Ramos (cell line): ENCODE data around the gene IGSF21.
"Not testable (repeated sequence)": the region's sequence is repeated elsewhere in the genome, so short reads cannot be mapped to it uniquely, and the experiment has no call there.

ENCODE experiments used
- in situ Hi-C: fragments of 300-500 bp; cut with MboI; formaldehyde crosslinking; loops from one replicate; pipeline ENCODE4 v1.14.3; 2022; ENCODE audit warnings: low sequenced_read_pairs; ENCODE audit not compliant: unreplicated experiment

The IGSF21 gene

DNA sequence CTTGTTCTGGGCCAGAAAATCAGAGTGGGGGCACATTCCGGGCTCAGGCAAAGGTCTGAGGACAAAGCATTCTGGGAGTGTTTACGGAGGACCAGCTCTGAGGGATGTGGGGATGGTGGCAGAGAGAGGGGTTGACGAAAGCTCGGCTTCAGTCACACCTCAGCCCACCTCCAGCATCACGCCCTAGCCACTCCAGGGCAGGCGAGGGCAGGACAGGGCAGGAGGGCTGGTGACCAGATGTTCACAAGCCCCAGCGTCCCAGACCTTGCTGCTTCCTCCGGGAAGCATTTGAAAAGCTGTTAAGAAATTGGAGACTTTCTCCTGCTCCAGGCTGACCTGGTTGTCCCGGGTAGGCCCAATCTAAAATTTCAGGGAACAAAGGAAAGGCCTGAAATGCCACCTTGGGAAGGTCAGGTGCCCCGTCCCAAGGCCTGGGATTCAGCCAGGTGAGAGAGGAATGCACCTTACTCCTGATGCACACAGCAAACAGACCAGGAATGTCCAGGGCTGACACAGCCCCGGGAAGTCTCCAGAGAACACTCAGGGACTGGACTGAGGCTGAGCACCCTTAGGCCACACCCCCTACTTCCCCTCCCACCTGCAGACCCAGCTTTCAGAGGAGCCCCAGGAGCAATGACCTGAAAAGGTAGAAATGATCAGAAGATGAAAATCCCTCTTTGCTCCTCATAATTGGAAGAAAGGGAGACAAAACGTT is 301.2 kb downstream of the IGSF21 start:
- in situ Hi-C loops = no loop called here

DNA sequence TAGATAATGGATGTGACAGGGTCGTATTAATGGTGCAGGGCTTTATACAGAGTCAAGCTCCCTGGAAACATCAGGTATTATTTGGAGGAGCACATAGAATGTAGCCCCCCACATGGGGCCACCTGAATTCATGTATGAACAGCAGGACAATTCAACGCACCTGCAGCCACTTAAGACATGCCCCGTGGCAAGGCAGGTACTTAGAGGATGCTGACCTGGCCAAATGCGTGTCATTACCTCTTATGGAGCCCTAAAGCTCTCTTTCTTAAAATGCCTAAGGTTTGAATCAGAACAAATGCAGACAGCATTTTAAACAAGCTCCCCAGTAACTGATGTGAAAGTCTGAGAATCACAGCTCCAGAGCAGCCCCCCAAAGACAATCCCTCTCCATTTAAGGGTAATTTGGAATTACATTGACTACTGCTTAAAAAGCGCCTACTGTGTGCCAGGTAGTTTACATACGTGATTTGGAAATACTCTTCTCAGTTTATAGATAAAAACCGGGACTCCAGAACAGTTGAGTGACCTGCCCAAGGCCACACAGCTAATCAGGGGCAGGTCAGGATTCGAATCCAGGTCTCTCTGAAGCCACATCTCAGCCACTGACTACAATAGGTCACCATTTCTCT is 302.1 kb downstream of the IGSF21 start:
- in situ Hi-C loops = no loop called here

DNA sequence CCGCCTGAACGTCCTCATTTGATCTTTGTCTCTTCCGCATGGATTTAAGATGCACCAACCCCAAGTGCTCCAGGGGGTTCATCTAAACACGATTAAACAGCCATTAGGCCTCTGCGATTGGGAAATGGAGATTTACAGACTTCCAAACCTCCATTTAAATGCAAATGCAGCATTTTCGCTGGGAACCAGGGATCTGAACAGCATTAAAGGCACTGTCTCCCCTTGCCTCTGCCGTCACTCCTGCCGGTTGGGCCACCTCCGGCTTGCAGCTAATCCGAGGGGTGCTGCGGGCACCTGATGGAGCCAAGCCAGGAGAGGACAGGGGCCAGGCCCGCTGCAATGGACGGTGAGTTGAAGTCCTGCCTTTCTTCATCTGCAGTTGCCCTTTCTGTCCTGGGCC is 302.8 kb downstream of the IGSF21 start:
- in situ Hi-C loops = no loop called here

DNA sequence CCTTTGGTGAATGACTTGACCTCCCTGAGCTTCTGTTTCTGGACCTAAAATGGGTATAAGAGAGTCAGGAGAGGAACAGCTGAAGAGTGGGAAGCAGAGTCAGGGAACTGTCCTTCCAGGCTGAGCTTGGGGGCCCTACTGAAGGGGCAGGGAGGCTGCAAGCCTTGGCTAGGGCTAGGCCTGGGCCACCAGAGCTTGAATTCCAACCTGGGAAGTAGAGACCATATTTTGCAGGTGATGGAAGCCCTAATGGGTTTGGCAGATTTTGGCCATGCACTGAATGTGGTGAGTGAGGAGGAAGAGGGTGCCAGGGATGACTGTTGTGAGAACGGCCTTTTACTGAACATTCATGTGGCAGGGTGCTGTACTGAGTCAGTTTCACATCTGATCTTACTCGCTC is 303.7 kb downstream of the IGSF21 start:
- in situ Hi-C loops = no loop called here

DNA sequence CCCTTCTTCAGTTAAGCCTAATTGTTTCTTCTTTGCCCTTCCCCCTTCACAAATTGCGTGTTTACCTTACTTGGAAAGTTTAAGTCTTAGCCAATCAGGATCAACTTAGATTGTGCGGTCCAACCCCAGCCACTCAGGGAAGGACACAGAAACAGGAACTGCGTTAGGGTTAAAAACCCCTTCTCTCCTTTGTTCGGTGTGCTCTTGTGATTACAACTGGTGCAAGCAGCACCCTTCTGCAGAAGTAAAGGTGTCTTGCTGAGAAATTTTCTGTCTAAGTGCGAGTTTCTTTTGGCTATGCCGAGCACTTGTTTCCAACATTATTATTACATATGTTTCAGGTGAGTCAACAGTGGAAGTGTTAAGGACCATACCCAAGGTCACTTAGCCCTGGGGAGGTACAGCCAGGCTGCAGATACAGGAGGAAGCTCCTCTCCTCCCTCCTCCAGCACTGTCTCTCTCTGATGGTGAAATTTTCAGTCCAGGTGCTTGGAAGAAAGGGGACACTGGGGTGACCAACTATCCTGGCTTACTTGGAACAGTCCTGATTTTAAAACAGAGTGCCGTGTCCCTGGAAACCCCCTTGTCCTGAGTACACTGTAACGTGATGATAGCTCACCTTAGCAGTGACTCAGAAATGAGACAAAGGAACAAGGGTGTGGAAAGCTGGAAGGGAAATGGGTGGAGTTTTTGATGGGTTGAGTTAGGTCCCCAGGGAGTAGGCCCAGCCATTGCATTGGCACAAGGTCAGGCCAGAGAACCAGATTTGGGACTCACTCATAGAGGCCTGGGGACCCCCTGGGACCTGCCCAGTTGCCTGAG is 304.4 kb downstream of the IGSF21 start:
- in situ Hi-C loops = no loop called here

DNA sequence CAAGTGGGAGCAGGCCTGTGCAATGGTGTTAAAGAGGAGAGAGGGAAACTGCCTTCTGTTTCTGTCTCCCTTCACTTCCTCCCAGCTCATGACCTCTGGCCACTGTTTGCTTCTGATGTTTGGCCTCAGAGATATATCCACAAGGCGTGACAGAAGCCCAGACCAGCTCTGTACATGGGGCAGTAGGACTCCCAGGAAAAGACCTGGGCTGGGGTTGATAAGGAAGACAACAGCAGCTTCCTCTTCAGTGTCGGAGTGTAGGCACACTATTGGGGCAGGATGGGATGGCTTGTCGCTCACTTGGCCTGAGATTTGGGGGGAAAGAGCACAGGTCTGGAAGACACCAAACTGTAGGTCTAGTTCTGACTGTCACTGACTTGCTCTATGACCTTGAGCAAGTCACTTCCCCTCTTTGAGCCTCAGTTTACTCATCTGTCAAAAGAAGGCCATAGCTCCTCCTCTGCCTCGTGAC is 305.3 kb downstream of the IGSF21 start:
- in situ Hi-C loops = no loop called here

DNA sequence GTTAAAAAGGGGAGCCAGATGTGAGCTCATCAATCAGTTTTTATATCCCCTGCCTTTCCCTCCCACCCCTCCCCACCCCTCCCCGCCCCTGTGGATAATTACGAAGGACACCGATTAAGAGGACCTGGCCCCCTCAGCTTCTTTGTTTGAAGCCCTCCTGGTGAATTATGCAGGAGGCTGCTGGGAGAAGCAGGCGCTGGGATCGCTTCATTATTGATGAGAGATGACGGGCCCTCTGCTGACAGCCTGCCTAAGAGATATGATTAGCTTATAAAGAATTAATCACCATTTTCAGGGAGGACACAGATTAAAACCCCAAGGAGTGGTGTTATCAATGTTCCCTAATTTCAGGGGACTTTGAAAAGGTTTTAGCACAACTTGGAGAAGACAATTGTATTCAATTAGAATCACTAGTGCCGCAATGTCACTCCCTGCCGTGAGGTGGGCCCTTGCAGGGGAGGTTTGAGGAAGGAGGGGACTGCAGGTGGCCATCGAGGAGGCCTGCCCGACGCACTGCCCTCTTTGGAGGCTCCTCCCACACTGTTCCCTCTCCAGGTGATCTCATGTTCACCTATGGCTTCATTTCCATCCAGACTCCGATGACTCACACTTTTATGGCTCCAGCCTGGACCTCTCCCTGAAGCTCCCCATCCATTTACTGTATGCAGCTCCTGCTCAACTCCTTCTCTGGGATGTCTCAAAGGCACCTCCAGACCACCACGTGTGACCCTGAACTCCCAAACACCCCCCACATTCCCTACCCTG is 306.1 kb downstream of the IGSF21 start:
- in situ Hi-C loops = no loop called here

DNA sequence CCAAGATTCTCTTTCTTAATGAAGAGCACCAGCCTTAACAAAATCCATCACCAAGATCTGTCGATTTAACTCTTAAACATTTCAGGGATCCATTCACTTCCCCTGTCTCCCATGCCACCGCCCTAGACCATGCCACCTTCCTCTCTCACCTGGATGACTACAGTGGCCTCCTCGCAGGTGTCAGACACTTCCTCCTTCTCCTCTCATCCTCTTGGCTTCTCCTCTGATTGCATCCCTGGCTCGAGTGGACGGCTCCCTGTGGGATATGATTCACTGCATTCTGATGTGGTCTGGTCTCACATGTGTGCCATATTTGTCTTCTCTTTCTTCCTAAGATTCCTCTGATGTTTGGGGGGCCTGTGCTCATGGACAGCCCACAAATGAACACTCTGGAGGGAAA is 306.7 kb downstream of the IGSF21 start:
- in situ Hi-C loops = no loop called here

DNA sequence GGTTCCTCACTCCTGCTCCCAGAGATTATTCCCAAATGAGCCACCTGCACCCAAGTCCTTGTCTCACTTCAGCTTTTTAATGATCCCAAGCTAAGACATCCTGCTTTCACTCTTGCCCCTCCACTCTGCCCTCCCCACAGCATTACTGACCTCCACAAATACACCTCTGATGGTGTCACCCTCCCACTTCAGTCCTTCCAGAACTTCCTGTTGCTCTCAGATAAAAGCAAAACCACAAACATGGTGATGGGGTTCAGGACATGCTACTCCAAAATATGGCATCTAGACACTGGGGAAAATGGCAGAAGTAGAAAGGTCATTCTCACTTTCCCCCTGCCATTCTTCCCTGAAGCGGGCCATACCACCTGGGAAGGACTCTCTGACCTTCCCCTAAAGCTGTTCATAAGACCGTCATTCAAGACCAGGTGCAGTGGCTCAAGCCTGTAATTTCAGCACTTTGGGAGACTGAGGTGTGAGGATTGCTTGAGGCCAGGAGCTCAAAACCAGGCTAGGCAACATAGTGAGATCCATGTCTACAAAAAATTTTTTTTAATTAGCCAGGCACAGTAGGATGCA is 307.4 kb downstream of the IGSF21 start:
- in situ Hi-C loops = no loop called here

DNA sequence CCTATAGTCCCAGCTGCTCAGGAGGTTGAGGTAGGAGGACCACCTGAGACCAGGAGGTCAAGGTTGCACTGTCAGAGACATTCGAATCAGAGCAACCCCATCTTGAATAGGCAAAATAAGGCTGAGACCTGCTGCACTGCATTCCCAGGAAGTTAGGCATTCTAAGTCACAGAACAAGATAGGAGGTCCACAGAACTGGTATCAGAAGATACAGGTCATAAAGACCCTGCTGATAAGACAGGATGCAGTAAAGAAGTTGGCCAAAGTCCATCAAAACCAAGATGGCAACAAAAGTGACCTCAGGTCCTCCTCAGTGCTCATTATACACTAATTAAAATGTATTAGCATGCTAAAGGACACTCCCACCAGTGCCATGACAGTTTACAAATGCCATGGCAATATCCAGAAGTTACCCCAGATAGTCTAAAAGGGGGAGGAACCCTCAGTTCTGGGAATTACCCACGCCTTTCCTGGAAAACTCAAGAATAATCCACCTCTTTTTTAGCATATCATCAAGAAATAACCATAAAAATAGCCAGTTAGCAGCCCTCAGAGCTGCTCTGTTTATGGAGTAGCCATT is 307.9 kb downstream of the IGSF21 start:
- in situ Hi-C loops = no loop called here

DNA sequence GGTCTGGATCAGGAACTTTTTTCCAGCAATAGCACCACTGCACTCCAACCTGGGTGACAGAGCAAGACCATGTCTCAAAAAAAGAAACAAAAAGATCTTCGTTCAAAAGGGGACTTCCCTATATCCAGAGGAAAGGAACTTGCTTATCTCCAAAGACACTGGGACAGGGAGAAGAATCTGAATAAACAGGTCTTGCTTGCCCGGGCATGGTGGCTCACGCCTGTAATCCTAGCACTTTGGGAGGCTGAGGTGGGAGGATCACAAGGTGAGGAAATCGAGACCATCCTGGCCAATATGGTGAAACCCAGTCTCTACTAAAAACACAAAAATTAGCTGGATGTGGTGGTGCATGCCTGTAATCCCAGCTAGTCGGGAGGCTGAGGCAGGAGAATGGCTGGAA is 308.5 kb downstream of the IGSF21 start:
- in situ Hi-C loops = not testable (repeated sequence)

DNA sequence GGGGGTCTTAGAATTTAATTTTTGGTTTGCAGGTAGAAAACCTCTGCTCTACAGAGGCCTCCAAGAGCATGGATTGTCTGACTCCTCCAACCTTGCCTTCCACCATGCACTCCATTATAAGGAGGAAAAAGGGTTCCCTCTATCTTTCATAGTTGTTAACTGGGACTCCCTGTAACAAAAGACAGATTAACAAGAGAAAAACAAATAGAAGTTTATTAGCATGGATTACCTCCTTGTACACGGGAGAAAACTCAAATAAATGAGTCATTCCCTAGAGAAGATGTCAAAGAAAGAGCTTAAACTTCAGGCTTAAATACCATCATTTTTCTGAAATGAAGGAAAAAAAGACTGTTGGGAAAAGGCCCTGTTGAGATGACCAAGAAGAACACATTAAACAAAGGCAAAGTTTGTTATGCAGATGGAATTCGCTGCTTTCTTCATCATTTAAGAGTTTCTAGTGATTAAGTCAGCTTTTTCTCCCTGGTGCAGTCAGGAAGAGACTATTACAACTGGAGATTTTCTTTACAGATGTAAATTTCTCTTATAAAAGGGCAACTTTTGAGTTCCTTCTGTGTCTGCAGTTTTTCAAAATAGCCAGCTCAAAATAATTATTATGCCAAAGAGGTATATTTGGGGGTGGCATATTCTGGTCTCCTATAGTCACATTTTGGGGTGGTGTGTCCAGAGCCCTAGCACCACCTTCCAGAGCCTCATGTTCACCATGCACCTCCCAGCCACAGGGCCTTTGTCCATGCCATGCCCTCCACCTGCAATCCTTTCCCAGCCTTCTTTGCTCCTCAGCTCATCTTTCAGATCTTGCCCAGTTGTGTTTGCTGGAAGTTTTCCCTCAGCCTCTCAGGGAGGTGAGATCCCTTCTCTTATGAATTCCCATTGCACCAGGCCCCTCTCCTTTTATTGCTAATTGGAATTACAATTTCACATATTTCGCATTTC is 310.0 kb downstream of the IGSF21 start:
- in situ Hi-C loops = no loop called here

DNA sequence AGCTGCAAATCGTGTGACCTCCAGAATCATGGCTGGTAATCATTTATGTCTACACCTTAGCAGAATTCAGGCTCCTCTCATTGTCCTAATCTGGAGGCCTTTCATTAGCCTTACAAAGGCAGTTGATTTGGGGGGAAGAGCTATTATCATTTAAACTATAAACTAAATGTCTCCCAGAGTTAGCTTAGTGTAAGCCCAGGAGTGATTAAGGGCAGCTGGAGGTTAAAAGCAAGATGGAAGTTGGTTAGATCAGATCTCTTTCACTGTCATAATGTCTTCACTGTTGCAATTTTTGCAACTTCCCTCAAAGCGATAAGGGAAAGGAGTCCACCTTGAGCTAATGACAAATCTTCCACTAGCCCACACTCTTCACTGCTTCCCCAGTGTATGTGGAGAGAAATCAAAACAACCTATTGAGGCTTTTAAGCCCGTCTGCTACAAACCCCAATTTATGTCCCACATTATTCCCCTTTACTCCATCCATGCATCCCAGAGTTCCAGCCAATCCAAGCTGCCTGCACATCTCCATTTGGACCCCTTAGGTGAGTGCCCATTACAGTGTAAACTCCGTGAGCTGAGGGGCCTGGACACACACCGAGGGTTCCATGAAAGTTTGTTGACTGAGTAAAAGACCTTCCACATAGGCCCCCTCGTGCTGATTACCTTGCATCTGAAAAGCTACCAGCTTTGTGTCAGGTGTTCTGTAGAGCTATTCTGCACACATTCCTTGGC is 311.7 kb downstream of the IGSF21 start:
- in situ Hi-C loops = no loop called here

DNA sequence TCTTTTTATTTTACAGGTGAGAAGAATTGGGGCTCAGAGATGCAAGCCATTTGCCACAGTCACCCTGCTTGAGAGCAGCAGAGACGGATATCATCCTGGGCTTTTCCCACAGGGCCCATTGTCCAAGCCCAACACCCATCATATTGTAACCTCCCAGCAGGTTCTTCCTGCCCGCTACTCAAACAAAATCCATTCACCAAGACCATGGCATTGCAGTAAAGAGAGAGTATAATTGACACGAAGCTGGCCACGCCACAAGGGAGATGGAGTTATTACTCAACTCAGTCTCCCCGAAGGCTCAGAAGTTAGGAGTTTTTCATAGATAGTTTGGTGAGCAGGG is 312.2 kb downstream of the IGSF21 start:
- in situ Hi-C loops = no loop called here

DNA sequence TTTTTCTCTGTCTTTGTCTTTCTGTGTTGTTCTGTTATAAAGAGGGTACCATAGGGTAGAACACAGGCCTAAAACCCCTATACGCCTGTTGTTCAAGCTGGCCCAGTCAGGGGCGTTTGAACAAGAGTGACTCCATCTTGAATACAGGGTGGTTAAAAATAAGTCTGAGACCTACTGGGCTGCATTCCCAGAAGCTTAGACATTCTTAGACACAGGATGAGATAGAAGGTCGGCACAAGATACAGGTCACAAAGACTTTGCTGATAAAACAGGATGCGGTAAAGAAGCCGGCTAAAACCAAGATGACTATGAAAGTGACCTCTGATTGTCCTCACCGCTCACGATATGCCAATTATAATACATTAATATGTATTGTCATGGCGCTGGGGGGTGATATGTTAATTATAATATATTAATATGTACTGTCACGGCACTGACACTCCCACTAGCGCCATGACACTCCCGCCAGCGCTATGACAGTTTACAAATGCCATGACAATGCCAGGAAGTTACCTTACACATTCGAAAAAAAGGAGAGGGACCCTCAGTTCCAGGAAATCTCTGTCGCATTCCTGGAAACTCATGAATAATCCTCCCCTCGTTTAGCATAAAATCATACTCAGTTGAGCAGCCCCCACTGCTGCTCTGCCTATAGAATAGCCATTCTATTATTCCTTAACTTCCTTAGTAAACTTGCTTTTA is 314.6 kb downstream of the IGSF21 start:
- in situ Hi-C loops = no loop called here

DNA sequence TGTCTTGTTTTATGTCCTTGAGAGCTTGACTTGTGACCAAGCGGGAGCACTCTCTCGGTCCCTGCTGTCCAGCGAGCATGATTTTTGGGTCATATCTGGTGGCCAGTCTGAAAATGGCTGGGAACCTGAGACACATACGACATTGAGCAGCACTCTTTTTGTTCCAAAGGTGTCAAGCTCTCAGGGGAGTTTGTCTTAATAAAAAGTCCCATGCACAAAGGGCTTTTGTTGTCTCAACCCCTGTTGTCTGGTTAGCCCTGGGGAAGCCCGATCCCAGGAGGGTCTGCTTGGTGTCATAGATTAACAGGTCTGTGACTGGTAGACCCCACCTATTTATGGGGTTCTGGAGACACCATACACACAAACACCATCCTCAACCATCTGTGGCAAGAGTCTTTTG is 315.4 kb downstream of the IGSF21 start:
- in situ Hi-C loops = no loop called here

DNA sequence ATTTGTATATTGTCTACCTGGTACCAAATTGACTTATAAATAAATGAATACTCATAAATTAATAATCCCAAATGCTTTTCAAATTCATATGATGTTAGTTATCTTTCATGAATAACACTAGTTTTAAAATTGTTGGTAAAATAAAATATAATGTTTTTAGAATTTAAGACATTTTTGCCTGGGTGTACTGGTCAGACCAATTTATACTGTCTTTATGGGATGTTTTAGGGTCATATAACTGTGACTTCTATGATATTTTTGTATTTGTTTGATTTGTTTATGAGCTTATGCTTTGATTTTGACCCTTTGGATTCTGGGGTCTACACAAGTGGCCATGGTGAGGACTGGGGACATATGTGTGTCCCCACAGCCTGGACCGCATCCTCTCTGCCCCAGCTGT is 319.0 kb downstream of the IGSF21 start:
- in situ Hi-C loops = no loop called here
